PC-9 (cell line): ENCODE measurements around the gene AGAP1.

ENCODE experiments used
- EZH2 ChIP-seq: fragments of 200-600 bp; sonication (generic); IDR thresholded peaks from 2 replicates; pipeline ENCODE4 v1.8.0; 2017; ENCODE audit warnings: antibody characterized with exemption, low read depth
- TF ChIP-seq, protein P1 (sequence below): fragments of 200-600 bp; sonication (generic); conservative IDR thresholded peaks from 2 replicates; pipeline ENCODE4 v1.6.1; 2017; ENCODE audit warnings: mixed run types, antibody characterized with exemption, mild to moderate bottlenecking, moderate library complexity

DNA sequence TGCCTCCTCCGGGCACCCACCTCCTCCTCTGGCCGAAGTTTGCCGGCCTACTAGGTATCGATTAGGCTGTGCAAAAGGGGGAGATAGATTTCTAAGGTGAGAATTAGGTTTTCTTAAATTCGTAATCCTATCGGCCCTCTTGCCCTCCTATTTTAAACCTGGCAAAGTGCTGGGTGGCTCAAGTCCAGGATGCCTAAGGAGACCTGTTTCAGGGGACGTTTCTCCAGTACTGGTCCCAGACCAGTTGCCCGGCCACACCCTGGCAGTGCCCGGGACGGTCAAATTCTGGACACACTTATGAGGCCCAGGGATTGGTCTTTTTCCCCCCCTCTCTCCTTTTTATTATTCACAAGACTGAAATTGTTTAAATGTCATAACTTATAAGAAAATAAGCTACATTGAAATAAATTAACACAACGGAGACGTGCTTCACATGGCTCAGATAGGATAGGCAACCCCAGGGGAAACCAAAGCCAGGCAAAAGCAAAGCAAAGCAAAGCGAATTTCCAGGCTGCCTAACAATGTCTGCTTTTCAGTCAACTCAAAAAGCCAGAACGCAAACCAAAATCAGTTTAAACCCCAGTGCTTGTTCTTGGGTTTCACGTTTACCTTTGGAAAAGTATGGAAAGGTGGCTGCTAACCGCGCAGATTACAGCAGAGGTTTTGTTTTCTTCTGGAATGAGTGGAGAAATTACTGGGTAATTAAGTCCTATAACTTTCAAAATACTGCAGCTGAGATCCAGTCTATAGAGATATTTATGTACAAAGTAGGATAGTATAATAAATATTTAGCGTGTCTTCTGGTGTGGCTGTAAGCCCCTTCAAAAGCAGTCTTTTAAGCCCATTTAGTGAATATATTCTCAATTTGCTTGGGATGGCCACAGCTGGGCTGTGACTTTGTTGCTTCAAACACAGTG, 671.3 kb downstream of the AGAP1 start:
- TF ChIP-seq, protein P1, sequence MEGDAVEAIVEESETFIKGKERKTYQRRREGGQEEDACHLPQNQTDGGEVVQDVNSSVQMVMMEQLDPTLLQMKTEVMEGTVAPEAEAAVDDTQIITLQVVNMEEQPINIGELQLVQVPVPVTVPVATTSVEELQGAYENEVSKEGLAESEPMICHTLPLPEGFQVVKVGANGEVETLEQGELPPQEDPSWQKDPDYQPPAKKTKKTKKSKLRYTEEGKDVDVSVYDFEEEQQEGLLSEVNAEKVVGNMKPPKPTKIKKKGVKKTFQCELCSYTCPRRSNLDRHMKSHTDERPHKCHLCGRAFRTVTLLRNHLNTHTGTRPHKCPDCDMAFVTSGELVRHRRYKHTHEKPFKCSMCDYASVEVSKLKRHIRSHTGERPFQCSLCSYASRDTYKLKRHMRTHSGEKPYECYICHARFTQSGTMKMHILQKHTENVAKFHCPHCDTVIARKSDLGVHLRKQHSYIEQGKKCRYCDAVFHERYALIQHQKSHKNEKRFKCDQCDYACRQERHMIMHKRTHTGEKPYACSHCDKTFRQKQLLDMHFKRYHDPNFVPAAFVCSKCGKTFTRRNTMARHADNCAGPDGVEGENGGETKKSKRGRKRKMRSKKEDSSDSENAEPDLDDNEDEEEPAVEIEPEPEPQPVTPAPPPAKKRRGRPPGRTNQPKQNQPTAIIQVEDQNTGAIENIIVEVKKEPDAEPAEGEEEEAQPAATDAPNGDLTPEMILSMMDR: no peak
- no peak for TF ChIP-seq EZH2
